Measurements from ENCODE around the gene FRMD1. TPM values are rescaled to one million over a fixed set of nuclear protein-coding genes. Genes with fewer than 3 reads are reported as not detected.

Gene FRMD1
- total RNA-seq, 2 experiments from 2014 or later, result not detected

DNA sequence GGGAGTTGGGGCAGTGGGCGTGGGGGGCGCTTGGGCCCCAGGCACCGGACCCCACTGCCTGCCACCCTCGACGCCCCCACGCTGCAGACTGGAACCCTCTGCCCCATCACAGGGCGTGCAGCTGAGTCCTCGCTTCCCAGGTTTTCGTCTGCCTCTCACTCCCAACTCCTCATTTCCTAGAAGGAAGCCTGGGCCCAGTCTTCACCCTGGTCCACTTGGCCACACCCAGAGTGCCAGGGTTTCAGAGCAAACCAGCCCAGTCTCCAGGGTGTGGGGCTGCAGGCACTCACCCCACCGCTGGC is 30.3 kb downstream of the FRMD1 start:
- CTCF ChIA-PET, result no interaction called here
- Mint-ChIP-seq H3K27me3 (no peaks in the 10 kb centered on the region), H3K27ac (no peak overlapping the region), H3K9me3 (no peaks in the 10 kb centered on the region), H3K4me3 (no peak overlapping the region), H3K4me1 (ENCODE audit: low read depth) (no peaks in the 10 kb centered on the region), H3K36me3 (ENCODE audit: low read depth) (no peaks in the 10 kb centered on the region)
- TF ChIP-seq, protein P1, sequence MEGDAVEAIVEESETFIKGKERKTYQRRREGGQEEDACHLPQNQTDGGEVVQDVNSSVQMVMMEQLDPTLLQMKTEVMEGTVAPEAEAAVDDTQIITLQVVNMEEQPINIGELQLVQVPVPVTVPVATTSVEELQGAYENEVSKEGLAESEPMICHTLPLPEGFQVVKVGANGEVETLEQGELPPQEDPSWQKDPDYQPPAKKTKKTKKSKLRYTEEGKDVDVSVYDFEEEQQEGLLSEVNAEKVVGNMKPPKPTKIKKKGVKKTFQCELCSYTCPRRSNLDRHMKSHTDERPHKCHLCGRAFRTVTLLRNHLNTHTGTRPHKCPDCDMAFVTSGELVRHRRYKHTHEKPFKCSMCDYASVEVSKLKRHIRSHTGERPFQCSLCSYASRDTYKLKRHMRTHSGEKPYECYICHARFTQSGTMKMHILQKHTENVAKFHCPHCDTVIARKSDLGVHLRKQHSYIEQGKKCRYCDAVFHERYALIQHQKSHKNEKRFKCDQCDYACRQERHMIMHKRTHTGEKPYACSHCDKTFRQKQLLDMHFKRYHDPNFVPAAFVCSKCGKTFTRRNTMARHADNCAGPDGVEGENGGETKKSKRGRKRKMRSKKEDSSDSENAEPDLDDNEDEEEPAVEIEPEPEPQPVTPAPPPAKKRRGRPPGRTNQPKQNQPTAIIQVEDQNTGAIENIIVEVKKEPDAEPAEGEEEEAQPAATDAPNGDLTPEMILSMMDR (IDR thresholded peaks at IDR 0.05), result no peak
- intact Hi-C loops (cut with DNase I, micrococcal nuclease), result no loop called here
- Histone ChIP-seq H3K4me3 (ENCODE audit: low read length) (no peak overlapping the region), H3K36me3 (ENCODE audit: insufficient read depth, low read length) (no peaks in the 10 kb centered on the region), H3K9me3 (ENCODE audit: control insufficient read depth in 1 of 2, insufficient read depth in 1 of 2, low read length in 2 of 2) (peaks cover 0 to 29% of the 10 kb centered on the region in 2 experiments), H3K27me3 (ENCODE audit: control insufficient read depth in 1 of 2, insufficient read depth in 2 of 2, low read length in 2 of 2) (no peaks in the 10 kb centered on the region), H3K27ac (ENCODE audit: low read depth in 1 of 2, low read length in 2 of 2) (no peak overlapping the region), H3K4me1 (ENCODE audit: insufficient read depth, low read length) (no peaks in the 10 kb centered on the region)
- POLR2A ChIA-PET, result no interaction called here
- no peak for ATAC-seq (ENCODE audit: poor library complexity)
- no peak for DNase-seq

GRCh38 chr6:168047841-168048723 is 30.9 kb downstream of the FRMD1 start:
- H3K27me3 ChIP-seq (ENCODE audit: control insufficient read depth in 1 of 2, insufficient read depth in 2 of 2, low read length in 2 of 2), result no peaks in the 10 kb centered on the region
- POLR2A ChIA-PET, result no interaction called here
- H3K4me1 Mint-ChIP-seq (ENCODE audit: low read depth), result no peaks in the 10 kb centered on the region

DNA sequence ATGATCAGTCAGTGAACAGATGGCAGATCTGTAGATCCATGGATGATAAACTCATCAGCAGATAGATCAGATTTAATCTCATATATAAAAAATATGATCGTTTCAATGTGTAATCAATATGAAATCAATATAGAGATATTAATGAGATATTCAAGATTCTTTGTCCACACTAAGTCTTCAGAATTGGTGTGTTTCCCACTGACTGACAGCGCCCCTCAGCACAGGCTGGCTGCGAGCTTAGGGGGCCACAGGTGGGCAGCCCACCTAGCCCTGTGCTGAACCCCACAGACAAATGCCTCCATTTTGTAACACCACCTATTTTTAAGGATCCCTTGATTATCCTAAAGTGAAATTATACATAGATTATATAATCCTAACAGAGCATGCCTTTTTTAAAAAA is 32.3 kb downstream of the FRMD1 start:
- TF ChIP-seq, protein P1 (IDR thresholded peaks at IDR 0.05), result no peak
- Histone ChIP-seq H3K4me1 (ENCODE audit: insufficient read depth, low read length) (no peaks in the 10 kb centered on the region), H3K4me3 (ENCODE audit: low read length) (no peak overlapping the region), H3K27me3 (ENCODE audit: control insufficient read depth in 1 of 2, insufficient read depth in 2 of 2, low read length in 2 of 2) (no peaks in the 10 kb centered on the region), H3K36me3 (ENCODE audit: insufficient read depth, low read length) (no peaks in the 10 kb centered on the region), H3K27ac (ENCODE audit: low read depth in 1 of 2, low read length in 2 of 2) (no peak overlapping the region), H3K9me3 (ENCODE audit: control insufficient read depth in 1 of 2, insufficient read depth in 1 of 2, low read length in 2 of 2) (peaks cover 0 to 49% of the 10 kb centered on the region in 2 experiments)
- Mint-ChIP-seq H3K4me1 (ENCODE audit: low read depth) (no peaks in the 10 kb centered on the region), H3K27ac (no peak overlapping the region), H3K4me3 (no peak overlapping the region), H3K9me3 (no peaks in the 10 kb centered on the region), H3K27me3 (no peaks in the 10 kb centered on the region), H3K36me3 (ENCODE audit: low read depth) (no peaks in the 10 kb centered on the region)
- intact Hi-C loops (cut with DNase I, micrococcal nuclease), result no loop called here
- ChIA-PET CTCF (no interaction called here), POLR2A (no interaction called here)
- ATAC-seq (ENCODE audit: poor library complexity), result no peak
- DNase-seq, result no peak

More at GRCh38 chr6:168047841-168048723, 30.9 kb downstream of the FRMD1 start:
- ATAC-seq (ENCODE audit: poor library complexity) (no peak), DNase-seq (no peak)
- Histone ChIP-seq H3K4me1 (ENCODE audit: insufficient read depth, low read length) (no peaks in the 10 kb centered on the region), H3K9me3 (ENCODE audit: control insufficient read depth in 1 of 2, insufficient read depth in 1 of 2, low read length in 2 of 2) (peaks cover 0 to 35% of the 10 kb centered on the region in 2 experiments), H3K36me3 (ENCODE audit: insufficient read depth, low read length) (no peaks in the 10 kb centered on the region), H3K4me3 (ENCODE audit: low read length) (no peak overlapping the region), H3K27ac (ENCODE audit: low read depth in 1 of 2, low read length in 2 of 2) (no peak overlapping the region)
- intact Hi-C loops (cut with DNase I, micrococcal nuclease), result no loop called here
- TF ChIP-seq, protein P1 (IDR thresholded peaks at IDR 0.05), result no peak
- no peaks in the 10 kb centered on the region for H3K27me3 Mint-ChIP-seq
- CTCF ChIA-PET, result no interaction called here
- no peak overlapping the region for H3K27ac Mint-ChIP-seq
- H3K4me3 Mint-ChIP-seq, result no peak overlapping the region
- H3K36me3 Mint-ChIP-seq (ENCODE audit: low read depth), result no peaks in the 10 kb centered on the region
- no peaks in the 10 kb centered on the region for H3K9me3 Mint-ChIP-seq

Measured in CD4-positive, alpha-beta T cell (primary cell).